Hepatocyte (in vitro differentiated cells): Measurements from ENCODE around the gene SLC6A20.

ENCODE experiments used
- CTCF ChIP-seq: fragments of 200-600 bp; sonication (generic); IDR thresholded peaks from 2 replicates; pipeline ENCODE4 v1.5.1; 2016; ENCODE audit warnings: antibody characterized with exemption, mild to moderate bottlenecking; ENCODE audit not compliant: poor library complexity
- EZH2 ChIP-seq: fragments of 200-600 bp; sonication (generic); IDR thresholded peaks from 2 replicates; pipeline ENCODE4 v1.6.1; 2016; ENCODE audit warnings: antibody characterized with exemption, mild to moderate bottlenecking, borderline replicate concordance
- EZH2phosphoT487 ChIP-seq: fragments of 200-600 bp; sonication (generic); IDR thresholded peaks from one replicate; pipeline ENCODE4 v1.6.1; 2018; ENCODE audit warnings: antibody characterized with exemption, mild to moderate bottlenecking, low read depth, moderate library complexity; ENCODE audit not compliant: unreplicated experiment, severe bottlenecking

GRCh38 chr3:45746165-45746776 is 50.1 kb downstream of the SLC6A20 start:
- TF ChIP-seq CTCF (no peak), EZH2 (no peak), EZH2phosphoT487 (no peak)
